HAP-1 (cell line): ENCODE results near the gene PSME3.
"Not testable (repeated sequence)": the region's sequence is repeated elsewhere in the genome, so short reads cannot be mapped to it uniquely, and the experiment has no call there.

Experiments used
- DNase-seq, 2 experiments: peaks; one replicate each; pipeline ENCODE4 v3.0.0-alpha.2; 2016 to 2020; ENCODE audit warnings: low spot score in 2 of 2
- H3K27me3 ChIP-seq: fragments of 250-450 bp; sonication (Bioruptor Pico); 2 replicates; pipeline ENCODE4 v1.5.1; 2020; ENCODE audit warnings: low read depth, mild to moderate bottlenecking, moderate library complexity
- H3K36me3 ChIP-seq: fragments of 250-450 bp; sonication (Bioruptor Pico); replicated peaks from 2 replicates; pipeline ENCODE4 v1.5.1; 2020; ENCODE audit warnings: mild to moderate bottlenecking
- H3K4me1 ChIP-seq: fragments of 250-450 bp; sonication (Bioruptor Pico); 2 replicates; pipeline ENCODE4 v1.5.1; 2020; ENCODE audit warnings: mild to moderate bottlenecking
- H3K4me3 ChIP-seq: fragments of 250-450 bp; sonication (Bioruptor Pico); 2 replicates; pipeline ENCODE4 v1.5.1; 2020; ENCODE audit warnings: mild to moderate bottlenecking, moderate library complexity
- H3K9me3 ChIP-seq: fragments of 250-450 bp; sonication (Bioruptor Pico); 2 replicates; pipeline ENCODE4 v1.5.1; 2020; ENCODE audit warnings: mild to moderate bottlenecking, moderate library complexity
- in situ Hi-C: fragments of 300-500 bp; cut with MboI; formaldehyde crosslinking; loops from 3 replicates; pipeline ENCODE4 v1.14.3; 2020; ENCODE audit warnings: low sequenced_read_pairs, inconsistent platforms, mixed read lengths

PSME3 gene

GRCh38 chr17:42881706-42882105 is 48.5 kb downstream of the PSME3 start:
- in situ Hi-C loops, H3K27me3 ChIP-seq, H3K9me3 ChIP-seq, H3K4me3 ChIP-seq, H3K4me1 ChIP-seq, H3K36me3 ChIP-seq, DNase-seq: not testable (repeated sequence)

GRCh38 chr17:42882166-42882565 is 49.0 kb downstream of the PSME3 start:
- no peaks in the 10 kb centered on the region for H3K4me1 ChIP-seq
- no peak overlapping the region for H3K4me3 ChIP-seq
- no peaks in the 10 kb centered on the region for H3K9me3 ChIP-seq
- no peak for DNase-seq
- H3K27me3 ChIP-seq, result no peaks in the 10 kb centered on the region
- no peaks in the 10 kb centered on the region for H3K36me3 ChIP-seq
- in situ Hi-C loops, result no loop called here

- in situ Hi-C loops, result no loop called here
- H3K4me3 ChIP-seq, result no peak overlapping the region
- DNase-seq, result no peak
Observed at GRCh38 chr17:42883802-42884558, 50.8 kb downstream of the PSME3 start.

GRCh38 chr17:42885806-42886205 is 52.6 kb downstream of the PSME3 start:
- DNase-seq, H3K36me3 ChIP-seq, H3K4me1 ChIP-seq, H3K9me3 ChIP-seq, in situ Hi-C loops, H3K27me3 ChIP-seq, H3K4me3 ChIP-seq: not testable (repeated sequence)

More at GRCh38 chr17:42883802-42884558, 50.8 kb downstream of the PSME3 start:
- Histone ChIP-seq H3K4me1 (no peaks in the 10 kb centered on the region), H3K9me3 (no peaks in the 10 kb centered on the region), H3K27me3 (no peaks in the 10 kb centered on the region), H3K36me3 (no peaks in the 10 kb centered on the region)

GRCh38 chr17:42886283-42887176 is 53.3 kb downstream of the PSME3 start:
- no peaks in the 10 kb centered on the region for H3K9me3 ChIP-seq
- no peak for DNase-seq
- H3K4me1 ChIP-seq, result no peaks in the 10 kb centered on the region
- no peaks in the 10 kb centered on the region for H3K36me3 ChIP-seq
- no peaks in the 10 kb centered on the region for H3K27me3 ChIP-seq
- in situ Hi-C loops, result no loop called here
- no peak overlapping the region for H3K4me3 ChIP-seq

- Histone ChIP-seq H3K27me3 (no peaks in the 10 kb centered on the region; the same call in 1 of the 2 replicates), H3K4me3 (no peak overlapping the region), H3K9me3 (no peaks in the 10 kb centered on the region), H3K4me1 (no peaks in the 10 kb centered on the region), H3K36me3 (no peaks in the 10 kb centered on the region)
- DNase-seq, result no peak
- in situ Hi-C loops, result no loop called here
Observed at GRCh38 chr17:42889809-42890208, 56.6 kb downstream of the PSME3 start.

GRCh38 chr17:42891539-42892152 is 58.4 kb downstream of the PSME3 start:
- Histone ChIP-seq H3K9me3 (no peaks in the 10 kb centered on the region), H3K4me1 (no peaks in the 10 kb centered on the region), H3K4me3 (no peak overlapping the region), H3K27me3 (no peaks in the 10 kb centered on the region; the same call in 1 of the 2 replicates), H3K36me3 (no peaks in the 10 kb centered on the region)
- DNase-seq, result no peak
- in situ Hi-C loops, result no loop called here

- Histone ChIP-seq H3K36me3 (no peaks in the 10 kb centered on the region), H3K27me3 (no peaks in the 10 kb centered on the region; the same call in 1 of the 2 replicates), H3K4me1 (no peaks in the 10 kb centered on the region), H3K9me3 (no peaks in the 10 kb centered on the region), H3K4me3 (no peak overlapping the region)
- in situ Hi-C loops, result no loop called here
- DNase-seq, result no peak
Observed at GRCh38 chr17:42893359-42893758, 60.2 kb downstream of the PSME3 start.
